GM12878 (cell line): ENCODE measurements around the gene OCA2. TPM values are rescaled to one million over a fixed set of nuclear protein-coding genes. Genes with fewer than 3 reads are reported as not detected.

Experiments used
- ATAC-seq: fragments of 200-7000 bp; cut with Tn5 transposase; 3 replicates; pipeline ENCODE4 v1.9.1; 2020; ENCODE audit warnings: mild to moderate bottlenecking, moderate library complexity
- BruUV-seq: library from RNA; stranded (reverse); fragments of 400-500 nt; replicated peaks from 2 replicates; lab custom pipeline; 2021; lab: Mats Ljungman, UMichigan
- CTCF ChIA-PET: fragments of 300-600 bp; sonication (Branson Sonifier 250); formaldehyde crosslinking; extraction: SDS; loops from one replicate; lab custom pipeline; 2021; ENCODE audit warnings: inconsistent platforms; lab: Yijun Ruan, JAX
- POLR2A ChIA-PET: fragments of 350-600 bp; formaldehyde crosslinking; extraction: SDS; loops from one replicate; lab custom pipeline; 2021; ENCODE audit warnings: inconsistent platforms; lab: Charles Lee
- RAD21 ChIA-PET: fragments of 300-600 bp; sonication (Branson Sonifier 250); formaldehyde crosslinking; loops from one replicate; lab custom pipeline; 2023; ENCODE audit warnings: antibody characterized with exemption; ENCODE audit not compliant: unreplicated experiment; lab: Charles Lee
- SMC1A ChIA-PET: fragments of 300-600 bp; sonication (Branson Sonifier 250); formaldehyde crosslinking; loops from one replicate; lab custom pipeline; 2023; ENCODE audit not compliant: unreplicated experiment, uncharacterized antibody; lab: Charles Lee
- DNase-seq: peaks from one replicate; pipeline ENCODE4 v3.0.0-alpha.2; 2011; ENCODE audit warnings: low read depth, low spot score
- FAIRE-seq: peaks from 3 replicates; lab custom pipeline; 2011; peaks lifted over from hg19 to GRCh38; lab: Jason Lieb, UNC
- H2AFZ ChIP-seq: 2 replicates; pipeline ENCODE4 v1.6.0; 2011; ENCODE audit warnings: low read depth, low read length, control low read depth; ENCODE audit not compliant: control insufficient read depth
- H3K27ac ChIP-seq: 2 replicates; pipeline ENCODE4 v1.5.1; 2011; ENCODE audit warnings: control low read depth; ENCODE audit not compliant: control insufficient read depth, insufficient read depth
- H3K27me3 ChIP-seq, 2 experiments: replicated peaks in 1 of 2; 2 replicates each; pipeline versions ENCODE4 v1.6.0 to v1.6.1; 2011; ENCODE audit warnings: low read length in 1 of 2; ENCODE audit not compliant: control insufficient read depth in 2 of 2, insufficient read depth in 2 of 2
- H3K36me3 ChIP-seq, 2 experiments: 2 replicates each; pipeline ENCODE4 v1.5.1; 2011; ENCODE audit warnings: low read length in 1 of 2; ENCODE audit not compliant: control insufficient read depth in 2 of 2, insufficient read depth in 2 of 2
- H3K4me1 ChIP-seq: 2 replicates; pipeline ENCODE4 v1.6.1; 2011; ENCODE audit warnings: mild to moderate bottlenecking, low read length, moderate library complexity, mixed read lengths; ENCODE audit not compliant: control insufficient read depth, insufficient read depth
- H3K4me2 ChIP-seq: 2 replicates; pipeline ENCODE4 v1.6.0; 2011; ENCODE audit warnings: control low read depth; ENCODE audit not compliant: control insufficient read depth, insufficient read depth
- H3K4me3 ChIP-seq: fragments of 200-600 bp; sonication (generic); 2 replicates; pipeline ENCODE4 v1.5.1; 2016
- H3K79me2 ChIP-seq: 2 replicates; pipeline ENCODE4 v1.6.0; 2011; ENCODE audit warnings: low read length; ENCODE audit not compliant: control insufficient read depth, insufficient read depth
- H3K9ac ChIP-seq: 2 replicates; pipeline ENCODE4 v1.8.0; 2011; ENCODE audit warnings: low read length, control low read depth, mixed read lengths; ENCODE audit not compliant: control insufficient read depth, insufficient read depth
- H3K9me3 ChIP-seq: replicated peaks from 3 replicates; pipeline ENCODE4 v1.5.1; 2011; ENCODE audit warnings: mild to moderate bottlenecking, low read length; ENCODE audit not compliant: control insufficient read depth, insufficient read depth
- H4K20me1 ChIP-seq: 2 replicates; pipeline ENCODE4 v1.6.0; 2011; ENCODE audit not compliant: control insufficient read depth, insufficient read depth
- CHD1 ChIP-seq: IDR thresholded peaks from 2 replicates; pipeline ENCODE4 v1.6.1; 2012; ENCODE audit warnings: low read depth, low read length, improper control_type of control experiment
- ELK1 ChIP-seq: IDR thresholded peaks from 2 replicates; pipeline ENCODE4 v1.6.1; 2012; ENCODE audit warnings: low read depth, low read length, improper control_type of control experiment
- ETV6 ChIP-seq, 2 experiments: fragments of 450-650 bp in 1 of 2; IDR thresholded peaks in 1 of 2; conservative IDR thresholded peaks in 1 of 2; 2 replicates each; pipeline ENCODE4 v1.6.1; 2014; ENCODE audit warnings: antibody characterized with exemption in 1 of 2, borderline replicate concordance in 1 of 2, low read depth in 1 of 2, mild to moderate bottlenecking in 1 of 2, moderate library complexity in 1 of 2
- IKZF2 ChIP-seq, 2 experiments: fragments of 450-650 bp; IDR thresholded peaks; 2 replicates each; pipeline ENCODE4 v1.6.1; 2017; ENCODE audit warnings: mild to moderate bottlenecking in 2 of 2, moderate library complexity in 2 of 2
- IRF3 ChIP-seq: fragments of 450-650 bp; IDR thresholded peaks from 2 replicates; pipeline ENCODE4 v1.6.1; 2014; ENCODE audit warnings: mild to moderate bottlenecking
- KDM1A ChIP-seq: fragments of 200-600 bp; sonication (generic); IDR thresholded peaks from 2 replicates; pipeline ENCODE4 v1.6.1; 2016; ENCODE audit warnings: borderline replicate concordance
- MTA2 ChIP-seq: fragments of 450-650 bp; IDR thresholded peaks from 2 replicates; pipeline ENCODE4 v1.6.1; 2016; ENCODE audit warnings: low read depth, mild to moderate bottlenecking, moderate library complexity
- MXI1 ChIP-seq: fragments of 150-350 bp; IDR thresholded peaks from 2 replicates; pipeline ENCODE4 v1.6.1; 2011; ENCODE audit warnings: low read depth, mild to moderate bottlenecking, inconsistent platforms, low read length, improper control_type of control experiment
- NR2C1 ChIP-seq: fragments of 450-650 bp; IDR thresholded peaks from 2 replicates; pipeline ENCODE4 v1.6.1; 2017; ENCODE audit warnings: antibody characterized with exemption, mild to moderate bottlenecking, moderate library complexity
- NRF1 ChIP-seq: conservative IDR thresholded peaks from 2 replicates; pipeline ENCODE4 v1.6.1; 2011; ENCODE audit warnings: mild to moderate bottlenecking, low read depth, low read length, improper control_type of control experiment
- PML ChIP-seq: IDR thresholded peaks from 2 replicates; pipeline ENCODE4 v1.6.1; 2012; ENCODE audit warnings: low read length, inconsistent platforms
- POLR2A ChIP-seq: IDR thresholded peaks from 2 replicates; pipeline ENCODE4 v1.6.1; 2011; ENCODE audit warnings: low read depth, mild to moderate bottlenecking, low read length
- TAF1 ChIP-seq: IDR thresholded peaks from 2 replicates; pipeline ENCODE4 v1.6.1; 2011; ENCODE audit warnings: mild to moderate bottlenecking, low read depth, low read length, borderline replicate concordance
- USF2 ChIP-seq: IDR thresholded peaks from 2 replicates; pipeline ENCODE4 v1.6.1; 2011; ENCODE audit warnings: low read depth, low read length, improper control_type of control experiment, borderline replicate concordance
- WRNIP1 ChIP-seq: IDR thresholded peaks from 2 replicates; pipeline ENCODE4 v1.6.1; 2011; ENCODE audit warnings: low read depth, low read length, improper control_type of control experiment, borderline replicate concordance
- ZBED1 ChIP-seq: IDR thresholded peaks from 2 replicates; pipeline ENCODE4 v1.6.1; 2016; ENCODE audit warnings: borderline replicate concordance
- WGBS: methylation state at CpG from one replicate; pipeline ENCODE4 v1.1.6; 2016; ENCODE audit warnings: low lambda C conversion rate; ENCODE audit not compliant: insufficient replicate concordance, insufficient coverage; ENCODE audit errors: missing lambda C conversion rate; 5-methylcytosine and 5-hydroxymethylcytosine counted together
- in situ Hi-C: fragments of 300-500 bp; cut with MboI; formaldehyde crosslinking; loops from 9 replicates; pipeline ENCODE4 v1.14.3; 2018; ENCODE audit warnings: mixed read lengths
- intact Hi-C: fragments of 100-400 bp; cut with micrococcal nuclease; formaldehyde crosslinking; loops from one replicate; pipeline ENCODE4 v1.14.2; 2022; ENCODE audit not compliant: unreplicated experiment
- polyA plus RNA-seq, 11 experiments: library from polyadenylated mRNA; depleted of rRNA in 4 of 11; unstranded in 6 of 11; stranded (reverse) in 5 of 11; fragments of >200 nt; fragmentation: Nextera tagmentation in 4 of 11; fragmentation: Illumina TruSeq in 1 of 11; extraction: Ambion mirVana in 4 of 11; extraction: Trizol in 1 of 11; gene quantifications; 1 replicate in 1 of 11; 2 replicates in 10 of 11; pipeline versions ENCODE4 v1.2.1 to v1.2.3, GENCODE V29; 2011 to 2016; ENCODE audit warnings: inconsistent platforms in 2 of 11, missing spikeins in 2 of 11, low read depth in 1 of 11
- total RNA-seq, 4 experiments: library from RNA; depleted of rRNA in 3 of 4; stranded (reverse); fragments of >200 nt in 3 of 4; fragmentation: Illumina TruSeq in 1 of 4; extraction: Trizol in 1 of 4; gene quantifications; 2 replicates each; pipeline versions ENCODE4 v1.2.1 to v1.2.3, GENCODE V29; 2013 to 2021

The OCA2 gene
- total and polyA plus RNA-seq, 10 of the 15 experiments (the other 5 are each of a cell fraction or from before 2014, with no cell fraction given) = 0.04 to 1.8 TPM; not detected in 8

- no peaks in the 10 kb centered on the region; the same call in 2 of the 3 replicates for H3K9me3 ChIP-seq
- BruUV-seq = no TSS peak
- H3K27me3 ChIP-seq = no peaks in the 10 kb centered on the region
- CTCF ChIA-PET = no interaction called here
- POLR2A ChIA-PET = no interaction called here
- H2AFZ ChIP-seq = no peak overlapping the region
- H3K4me2 ChIP-seq = no peak overlapping the region
- H3K9ac ChIP-seq = no peak overlapping the region
- 32% methylated on average over 4 of the region's 4 CpGs for WGBS
- H3K79me2 ChIP-seq = no peaks in the 10 kb centered on the region
- TF ChIP-seq WRNIP1 (no peak), TAF1 (no peak), ZBED1 (no peak), MTA2 (no peak), MXI1 (no peak), PML (no peak), NRF1 (no peak), POLR2A (no peak), KDM1A (no peak), CHD1 (no peak), ELK1 (no peak), USF2 (no peak), IRF3 (no peak), ETV6 (conservative IDR thresholded peaks at IDR 0.05 in 1 of 2, IDR thresholded peaks at IDR 0.05 in 1 of 2; ENCODE audit: borderline replicate concordance in 1 of 2, low read depth in 1 of 2) (no peak), IKZF2 (IDR thresholded peaks at IDR 0.05) (no peak), NR2C1 (no peak)
- intact Hi-C loops (no loop called here), in situ Hi-C loops (no loop called here)
- ATAC-seq (no peak), FAIRE-seq (no peak), DNase-seq (no peak)
- H3K4me1 ChIP-seq = no peaks in the 10 kb centered on the region
- H4K20me1 ChIP-seq = no peaks in the 10 kb centered on the region
- no peaks in the 10 kb centered on the region for H3K36me3 ChIP-seq
- H3K4me3 ChIP-seq = no peak overlapping the region
- no peak overlapping the region for H3K27ac ChIP-seq
- RAD21 ChIA-PET = no interaction called here
- SMC1A ChIA-PET = interaction anchor here (0.6 kb wide), 1 partner anchor 128 kb away, joined by 3 read pairs; no protein-coding TSS in a partner anchor
Measured at GRCh38 chr15:27820722-27821121, 278.4 kb downstream of the OCA2 start.
